Right ventricle myocardium inferior (tissue), 1 donor: ENCODE data around the gene CD52. TPM values are rescaled to one million over a fixed set of nuclear protein-coding genes. Genes with fewer than 3 reads are reported as not detected.

ENCODE experiments used
- ATAC-seq: fragments of 200-7000 bp; cut with Tn5 transposase; one replicate; pipeline ENCODE4 v1.9.1; 2020; ENCODE audit warnings: mild to moderate bottlenecking, moderate library complexity
- DNase-seq: peaks from one replicate; pipeline ENCODE4 v3.0.0; 2021; ENCODE audit errors: missing footprints
- intact Hi-C: fragments of 100-400 bp; cut with DNase I; formaldehyde crosslinking; loops from one replicate; pipeline ENCODE4 v1.11.0; 2022
- total RNA-seq: library from RNA; stranded (reverse); fragmentation: NEBNext Ultra II Directional; extraction: Animal tissue kit (Norgen Biotek cat#: 25700); gene quantifications from one replicate; pipeline ENCODE4 v1.2.1, GENCODE V29; 2021
- donor health status: DM: no; HTN: yes; CAD: no; lungs with severe emphysema.

Gene CD52
- total RNA-seq, 1 donor from 2014 or later: 6.5 TPM

DNA sequence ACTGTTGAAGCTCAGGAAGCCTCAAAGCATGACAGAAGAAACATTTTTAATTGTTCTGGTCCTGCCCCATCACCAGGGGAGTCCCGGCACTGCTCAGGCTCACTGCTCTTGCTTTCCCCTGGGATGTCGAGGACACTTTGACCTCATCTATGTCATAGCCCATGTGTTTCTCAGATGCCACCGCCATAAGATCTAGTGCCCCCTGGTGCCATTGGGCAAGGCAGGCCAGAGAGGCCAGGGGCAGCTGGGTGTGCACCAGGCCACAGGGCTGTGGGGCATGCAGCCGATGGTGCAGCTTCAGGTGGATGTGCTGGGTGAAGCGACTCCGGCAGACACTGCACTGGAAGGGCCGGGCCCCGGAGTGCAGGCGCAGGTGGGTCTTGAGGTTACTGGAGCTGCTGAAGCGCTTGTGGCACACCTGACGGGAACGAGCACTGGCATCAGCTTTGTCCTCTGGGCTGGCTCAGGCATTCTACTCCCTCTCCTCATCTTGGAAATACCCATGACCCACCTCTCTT is 43.9 kb downstream of the CD52 start:
- intact Hi-C loops: loop anchor here (5.0 kb wide), 2 partner anchors 84 to 259 kb away; no protein-coding TSS in a partner anchor
- ATAC-seq (no peak), DNase-seq (no peak)

GRCh38 chr1:26362331-26362730 is 44.6 kb downstream of the CD52 start:
- intact Hi-C loops: loop anchor here (5.0 kb wide), 2 partner anchors 85 to 260 kb away; no protein-coding TSS in a partner anchor
- DNase-seq (no peak), ATAC-seq (no peak)

DNA sequence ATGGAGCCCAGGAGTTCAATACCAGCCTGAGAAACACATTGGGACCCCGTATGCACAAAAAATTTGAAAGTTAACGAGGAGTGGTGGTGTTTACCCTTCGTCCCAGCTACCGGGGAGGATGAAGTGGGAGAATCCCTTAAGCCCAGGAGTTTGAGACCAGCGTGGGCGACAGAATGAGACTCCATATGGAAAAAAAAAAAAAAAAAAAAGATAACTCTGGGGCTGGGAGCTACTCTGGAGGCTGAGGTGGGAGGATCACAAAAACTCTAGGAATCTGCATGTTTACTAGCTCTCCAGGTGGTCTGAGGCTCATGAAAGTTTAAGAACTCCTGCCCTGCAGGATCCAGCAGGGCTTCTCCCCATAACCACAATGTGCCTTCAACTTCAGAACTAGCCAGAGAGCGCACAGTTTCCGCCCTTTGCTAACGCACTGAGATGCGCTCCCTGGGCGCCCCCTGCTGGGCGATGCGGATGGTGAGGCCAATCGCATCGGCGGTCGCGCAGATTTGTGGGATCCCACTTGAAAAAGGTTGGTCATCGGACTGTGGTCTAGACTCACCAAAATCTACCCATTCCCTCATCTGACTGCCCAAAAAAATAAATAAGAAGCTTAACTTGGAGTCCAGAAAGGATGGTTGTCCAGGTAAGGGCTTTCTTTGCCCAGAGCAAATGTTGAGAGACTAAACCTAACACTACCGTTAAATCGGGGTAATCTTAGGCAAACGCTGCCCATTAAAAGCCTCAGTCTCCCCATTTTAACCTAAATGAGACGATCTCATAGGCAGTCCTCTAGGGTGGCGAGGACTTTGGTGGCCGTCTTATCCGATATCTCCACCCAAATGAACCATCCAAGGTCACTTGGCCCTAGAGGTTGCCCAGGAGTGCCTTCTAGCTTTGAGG is 46.0 kb downstream of the CD52 start:
- ATAC-seq (peak; percentile 68), DNase-seq (peak; percentile 92)
- intact Hi-C loops: loop anchor here (5.0 kb wide), 2 partner anchors 86 to 261 kb away; no protein-coding TSS in a partner anchor

DNA sequence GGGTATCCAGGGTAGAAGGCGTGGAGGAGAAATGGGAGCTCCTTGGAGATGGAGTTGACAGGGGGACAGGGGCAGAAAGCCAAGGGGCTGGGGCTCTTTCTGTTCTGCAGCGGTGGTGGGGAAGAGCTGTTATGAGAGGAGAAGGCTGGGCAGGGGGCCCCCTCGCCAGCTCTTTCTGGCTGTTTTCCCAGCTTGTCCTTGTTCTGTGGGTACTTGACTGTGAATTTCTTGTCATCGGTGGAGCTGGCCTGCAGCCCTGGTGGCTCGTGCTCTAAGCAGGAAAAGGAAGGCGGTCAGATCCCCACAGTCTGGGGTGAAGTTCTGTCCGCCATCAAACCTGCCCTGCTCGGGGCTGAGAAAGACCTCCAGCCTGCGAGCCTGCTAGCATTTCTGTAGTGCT is 47.2 kb downstream of the CD52 start:
- ATAC-seq (no peak), DNase-seq (no peak)
- intact Hi-C loops: loop anchor here (5.0 kb wide), 2 partner anchors 88 to 263 kb away; no protein-coding TSS in a partner anchor

DNA sequence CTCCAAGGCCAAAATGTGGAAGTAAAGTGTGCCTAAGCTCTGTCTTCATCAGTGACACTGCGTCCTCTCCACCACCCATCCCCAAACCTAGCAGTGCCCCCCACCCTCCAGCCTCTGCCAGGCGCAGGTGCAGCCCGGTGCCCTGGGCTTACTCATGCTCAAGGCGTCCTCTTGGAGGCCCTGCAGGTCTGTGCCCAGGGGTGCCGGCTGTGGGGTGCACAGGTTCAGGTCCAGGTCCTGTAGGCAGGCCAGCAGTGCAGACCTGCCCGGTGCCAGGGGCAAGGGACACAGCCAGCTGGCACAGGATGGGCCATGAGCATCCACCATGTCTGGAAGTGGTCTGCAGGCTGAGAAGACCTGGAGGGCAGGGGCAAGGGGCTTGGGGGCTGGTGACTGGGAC is 49.7 kb downstream of the CD52 start:
- intact Hi-C loops: no loop called here
- no peak for DNase-seq
- no peak for ATAC-seq

DNA sequence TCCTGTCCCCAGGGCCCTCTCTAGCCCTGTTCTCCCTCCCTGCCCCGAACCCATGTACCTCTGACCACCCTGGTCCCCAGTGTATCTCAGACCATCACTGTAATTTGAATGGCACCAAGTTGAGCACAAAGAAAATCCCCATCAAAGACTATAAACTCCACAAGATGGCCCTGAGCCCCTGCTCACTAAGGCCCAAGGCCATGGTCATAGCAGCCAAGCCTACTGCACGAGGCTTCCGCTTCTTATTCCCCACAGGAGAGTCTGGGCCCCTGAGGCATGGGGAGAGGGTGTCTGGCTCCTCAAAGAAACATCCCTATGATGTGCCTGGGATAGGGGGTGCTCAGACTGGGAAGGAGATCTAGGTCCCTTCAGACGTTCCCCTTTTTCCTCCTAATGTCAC is 50.2 kb downstream of the CD52 start:
- intact Hi-C loops: no loop called here
- DNase-seq (no peak), ATAC-seq (no peak)

- no peak for ATAC-seq
- intact Hi-C loops: no loop called here
- no peak for DNase-seq
Measured at GRCh38 chr1:26368486-26368885, 50.7 kb downstream of the CD52 start.

Other genes with a start within 250 kb of the CD52 start
- gene PDIK1L, start 206.1 kb upstream of the CD52 start, total RNA-seq: 4.0 TPM
- 4.0 TPM for gene FAM110D, start 158.9 kb upstream of the CD52 start, total RNA-seq
- gene C1orf232, start 149.0 kb upstream of the CD52 start, total RNA-seq: not detected
- 14.9 TPM for gene ZNF593, start 148.1 kb upstream of the CD52 start, total RNA-seq
- gene ZNF593OS, start 146.1 kb upstream of the CD52 start, total RNA-seq: not detected
- 1.8 TPM for gene CNKSR1, start 140.5 kb upstream of the CD52 start, total RNA-seq
- not detected for gene CATSPER4, start 127.4 kb upstream of the CD52 start, total RNA-seq
- gene CEP85, start 83.8 kb upstream of the CD52 start, total RNA-seq: 73.6 TPM
- gene SH3BGRL3, start 37.9 kb upstream of the CD52 start, total RNA-seq: 50.5 TPM
- gene UBXN11, start 11.3 kb upstream of the CD52 start, total RNA-seq: 9.5 TPM
- gene CRYBG2, start 36.2 kb downstream of the CD52 start, total RNA-seq: not detected
- 0.14 TPM for gene ZNF683, start 54.8 kb downstream of the CD52 start, total RNA-seq
- gene LIN28A, start 92.9 kb downstream of the CD52 start, total RNA-seq: not detected
- gene DHDDS, start 114.4 kb downstream of the CD52 start, total RNA-seq: 25.7 TPM
- 150 TPM for gene HMGN2, start 154.5 kb downstream of the CD52 start, total RNA-seq
- gene RPS6KA1, start 211.8 kb downstream of the CD52 start, total RNA-seq: 6.9 TPM